Measurements from ENCODE around the gene MTCL3.

The MTCL3 gene

GRCh38 chr6:127515794-127516661 lies 3.1 kb downstream of the MTCL3 start:
- TF ChIP-seq, protein P1, sequence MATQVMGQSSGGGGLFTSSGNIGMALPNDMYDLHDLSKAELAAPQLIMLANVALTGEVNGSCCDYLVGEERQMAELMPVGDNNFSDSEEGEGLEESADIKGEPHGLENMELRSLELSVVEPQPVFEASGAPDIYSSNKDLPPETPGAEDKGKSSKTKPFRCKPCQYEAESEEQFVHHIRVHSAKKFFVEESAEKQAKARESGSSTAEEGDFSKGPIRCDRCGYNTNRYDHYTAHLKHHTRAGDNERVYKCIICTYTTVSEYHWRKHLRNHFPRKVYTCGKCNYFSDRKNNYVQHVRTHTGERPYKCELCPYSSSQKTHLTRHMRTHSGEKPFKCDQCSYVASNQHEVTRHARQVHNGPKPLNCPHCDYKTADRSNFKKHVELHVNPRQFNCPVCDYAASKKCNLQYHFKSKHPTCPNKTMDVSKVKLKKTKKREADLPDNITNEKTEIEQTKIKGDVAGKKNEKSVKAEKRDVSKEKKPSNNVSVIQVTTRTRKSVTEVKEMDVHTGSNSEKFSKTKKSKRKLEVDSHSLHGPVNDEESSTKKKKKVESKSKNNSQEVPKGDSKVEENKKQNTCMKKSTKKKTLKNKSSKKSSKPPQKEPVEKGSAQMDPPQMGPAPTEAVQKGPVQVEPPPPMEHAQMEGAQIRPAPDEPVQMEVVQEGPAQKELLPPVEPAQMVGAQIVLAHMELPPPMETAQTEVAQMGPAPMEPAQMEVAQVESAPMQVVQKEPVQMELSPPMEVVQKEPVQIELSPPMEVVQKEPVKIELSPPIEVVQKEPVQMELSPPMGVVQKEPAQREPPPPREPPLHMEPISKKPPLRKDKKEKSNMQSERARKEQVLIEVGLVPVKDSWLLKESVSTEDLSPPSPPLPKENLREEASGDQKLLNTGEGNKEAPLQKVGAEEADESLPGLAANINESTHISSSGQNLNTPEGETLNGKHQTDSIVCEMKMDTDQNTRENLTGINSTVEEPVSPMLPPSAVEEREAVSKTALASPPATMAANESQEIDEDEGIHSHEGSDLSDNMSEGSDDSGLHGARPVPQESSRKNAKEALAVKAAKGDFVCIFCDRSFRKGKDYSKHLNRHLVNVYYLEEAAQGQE (IDR thresholded peaks at IDR 0.05; ENCODE audit: low read depth): peak; percentile 97
- TF ChIP-seq ZBTB7A (IDR thresholded peaks at IDR 0.05; ENCODE audit: low read depth) (peak; percentile 93), RAD21 (IDR thresholded peaks at IDR 0.05; ENCODE audit: low read depth) (no peak)

DNA sequence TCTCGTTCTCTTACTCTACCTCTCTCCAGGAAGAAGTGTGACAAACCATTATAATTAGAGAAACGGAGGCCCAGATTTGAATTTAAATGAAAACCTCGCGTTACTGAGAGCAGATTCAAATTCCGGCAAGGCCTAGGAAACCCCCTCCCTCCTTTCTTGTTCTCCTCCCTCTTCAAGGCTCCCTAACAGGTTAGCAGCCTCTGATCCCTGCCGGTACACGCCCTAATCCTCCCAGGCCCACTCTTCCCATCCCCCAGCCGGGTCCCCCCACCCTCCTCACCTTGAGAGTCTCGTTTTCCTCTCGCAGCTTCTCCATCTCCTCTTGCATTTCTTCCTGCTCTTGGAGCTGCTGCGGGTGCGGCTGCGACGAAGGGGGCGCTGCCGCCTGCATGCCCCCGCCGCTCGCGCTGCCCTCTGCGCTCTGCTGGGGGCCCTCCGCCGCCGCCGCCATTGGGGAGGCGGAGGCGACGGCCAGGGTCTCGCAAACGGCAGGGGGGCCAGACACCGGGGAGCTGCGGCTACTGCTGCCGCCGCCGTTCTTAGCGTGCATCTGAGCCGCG lies 3.8 kb downstream of the MTCL3 start:
- TF ChIP-seq CEBPB (IDR thresholded peaks at IDR 0.05): no peak
- no peak for TF ChIP-seq CREB1 (IDR thresholded peaks at IDR 0.05; ENCODE audit: low read depth)
- TF ChIP-seq EGR1 (IDR thresholded peaks at IDR 0.05): no peak
- no peak for TF ChIP-seq YY1 (IDR thresholded peaks at IDR 0.05; ENCODE audit: low read depth)
- no peak for TF ChIP-seq ZBTB7A (IDR thresholded peaks at IDR 0.05; ENCODE audit: low read depth)
- TF ChIP-seq RAD21 (IDR thresholded peaks at IDR 0.05; ENCODE audit: low read depth): no peak
- TF ChIP-seq MAX (IDR thresholded peaks at IDR 0.05): no peak
- no peak for TF ChIP-seq EP300 (IDR thresholded peaks at IDR 0.05; ENCODE audit: borderline replicate concordance)
- no peak for TF ChIP-seq TAF1 (IDR thresholded peaks at IDR 0.05; ENCODE audit: low read depth)
- TF ChIP-seq NFIC (IDR thresholded peaks at IDR 0.05): no peak
- TF ChIP-seq, protein P2, sequence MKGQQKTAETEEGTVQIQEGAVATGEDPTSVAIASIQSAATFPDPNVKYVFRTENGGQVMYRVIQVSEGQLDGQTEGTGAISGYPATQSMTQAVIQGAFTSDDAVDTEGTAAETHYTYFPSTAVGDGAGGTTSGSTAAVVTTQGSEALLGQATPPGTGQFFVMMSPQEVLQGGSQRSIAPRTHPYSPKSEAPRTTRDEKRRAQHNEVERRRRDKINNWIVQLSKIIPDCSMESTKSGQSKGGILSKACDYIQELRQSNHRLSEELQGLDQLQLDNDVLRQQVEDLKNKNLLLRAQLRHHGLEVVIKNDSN (IDR thresholded peaks at IDR 0.05): no peak

DNA sequence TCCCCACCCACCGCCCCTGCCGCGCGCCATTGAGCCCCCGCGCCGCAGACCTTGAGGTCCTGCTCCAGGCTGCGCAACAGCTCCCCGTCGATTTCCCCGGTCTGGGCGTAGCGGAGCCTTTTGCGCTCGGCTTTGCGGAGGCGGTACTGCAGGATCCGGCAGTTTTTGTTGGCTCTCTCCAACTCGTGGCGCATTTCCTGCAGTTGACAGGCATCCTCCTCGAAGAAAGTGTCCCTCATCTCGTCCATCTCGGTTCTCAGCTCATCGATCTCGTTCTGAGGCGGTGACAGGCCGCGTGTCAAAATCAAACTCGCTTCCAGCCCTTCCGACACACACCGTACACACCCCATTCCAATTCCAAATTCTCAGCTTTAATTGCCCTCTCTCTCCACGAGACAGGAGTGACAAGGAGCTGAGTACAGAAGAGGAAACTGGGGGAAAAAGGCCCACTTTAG lies 4.3 kb downstream of the MTCL3 start:
- TF ChIP-seq CEBPB (IDR thresholded peaks at IDR 0.05): no peak

- no peak for TF ChIP-seq CREB1 (IDR thresholded peaks at IDR 0.05; ENCODE audit: low read depth)
- no peak for TF ChIP-seq RAD21 (IDR thresholded peaks at IDR 0.05; ENCODE audit: low read depth)
- no peak for TF ChIP-seq EP300 (IDR thresholded peaks at IDR 0.05; ENCODE audit: borderline replicate concordance)
- TF ChIP-seq EGR1 (IDR thresholded peaks at IDR 0.05): no peak
- TF ChIP-seq NFIC (IDR thresholded peaks at IDR 0.05): no peak
- TF ChIP-seq, protein P1 (IDR thresholded peaks at IDR 0.05; ENCODE audit: low read depth): no peak
- no peak for TF ChIP-seq FOXM1 (IDR thresholded peaks at IDR 0.05; ENCODE audit: borderline replicate concordance, low read depth)
- TF ChIP-seq CEBPB (IDR thresholded peaks at IDR 0.05): no peak
- TF ChIP-seq YY1 (IDR thresholded peaks at IDR 0.05; ENCODE audit: low read depth): no peak
Observed at GRCh38 chr6:127514179-127514772, 4.9 kb downstream of the MTCL3 start.

DNA sequence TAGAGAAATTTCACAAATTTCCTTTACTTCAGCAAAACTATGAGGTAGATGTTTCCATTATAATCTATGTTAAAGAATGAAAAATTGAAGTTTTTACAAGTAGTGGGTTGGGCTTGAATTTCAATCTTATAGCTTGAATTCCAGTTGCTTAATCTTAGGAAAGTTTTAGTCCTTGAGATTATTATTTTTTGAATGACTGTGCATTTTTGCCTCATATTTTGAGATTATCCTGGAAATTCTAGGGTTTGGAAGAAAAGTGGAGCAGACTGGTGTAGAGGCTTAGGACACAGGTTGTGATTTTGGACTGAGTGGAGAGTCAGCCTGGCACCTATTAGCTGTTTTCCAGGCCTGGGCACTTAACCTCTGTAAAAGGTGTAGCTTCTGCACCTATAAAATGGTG lies 5.7 kb downstream of the MTCL3 start:
- TF ChIP-seq EGR1 (IDR thresholded peaks at IDR 0.05): no peak
- no peak for TF ChIP-seq ZBTB7A (IDR thresholded peaks at IDR 0.05; ENCODE audit: low read depth)
- TF ChIP-seq TEAD4 (IDR thresholded peaks at IDR 0.05): no peak
- TF ChIP-seq TCF12 (IDR thresholded peaks at IDR 0.05; ENCODE audit: low read depth): no peak
- no peak for TF ChIP-seq MAX (IDR thresholded peaks at IDR 0.05)
- TF ChIP-seq EP300 (IDR thresholded peaks at IDR 0.05; ENCODE audit: borderline replicate concordance): no peak

GRCh38 chr6:127510876-127511275 lies 8.3 kb downstream of the MTCL3 start:
- TF ChIP-seq, protein P2 (IDR thresholded peaks at IDR 0.05): no peak
- TF ChIP-seq TAF1 (IDR thresholded peaks at IDR 0.05; ENCODE audit: low read depth) (no peak), MAX (IDR thresholded peaks at IDR 0.05) (no peak), TCF12 (IDR thresholded peaks at IDR 0.05; ENCODE audit: low read depth) (no peak), TEAD4 (IDR thresholded peaks at IDR 0.05) (no peak), YY1 (IDR thresholded peaks at IDR 0.05; ENCODE audit: low read depth) (no peak), ZBTB7A (IDR thresholded peaks at IDR 0.05; ENCODE audit: low read depth) (no peak), EP300 (IDR thresholded peaks at IDR 0.05; ENCODE audit: borderline replicate concordance) (no peak), CREB1 (IDR thresholded peaks at IDR 0.05; ENCODE audit: low read depth) (no peak), NFIC (IDR thresholded peaks at IDR 0.05) (no peak), EGR1 (IDR thresholded peaks at IDR 0.05) (no peak), FOXM1 (IDR thresholded peaks at IDR 0.05; ENCODE audit: borderline replicate concordance, low read depth) (no peak), RAD21 (IDR thresholded peaks at IDR 0.05; ENCODE audit: low read depth) (no peak), CEBPB (IDR thresholded peaks at IDR 0.05) (no peak)
- TF ChIP-seq, protein P1 (IDR thresholded peaks at IDR 0.05; ENCODE audit: low read depth): no peak

All from Ishikawa (cell line).